Measurements from ENCODE around the gene MTHFD2.

MTHFD2 gene

DNA sequence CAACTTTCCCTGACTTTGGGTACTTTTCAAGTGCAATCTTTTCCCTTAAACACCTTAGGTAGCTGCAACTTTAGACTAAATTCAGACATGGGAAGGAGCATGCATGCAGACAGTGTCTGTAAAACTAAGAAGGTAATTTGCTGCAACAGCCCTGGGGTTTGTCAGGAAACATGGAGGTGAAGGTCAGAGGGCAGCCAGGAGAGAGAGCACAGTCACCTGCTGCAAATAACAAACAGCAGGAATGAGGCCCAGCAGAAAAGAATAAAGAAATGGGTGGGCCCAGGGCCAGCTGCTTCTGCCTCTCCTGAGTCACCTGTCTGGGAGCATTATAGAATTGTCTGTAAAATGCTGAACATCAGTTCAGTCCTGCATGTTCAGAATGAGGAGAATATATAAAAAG lies 35.2 kb downstream of the MTHFD2 start (continued):
- TF ChIP-seq, protein P1, sequence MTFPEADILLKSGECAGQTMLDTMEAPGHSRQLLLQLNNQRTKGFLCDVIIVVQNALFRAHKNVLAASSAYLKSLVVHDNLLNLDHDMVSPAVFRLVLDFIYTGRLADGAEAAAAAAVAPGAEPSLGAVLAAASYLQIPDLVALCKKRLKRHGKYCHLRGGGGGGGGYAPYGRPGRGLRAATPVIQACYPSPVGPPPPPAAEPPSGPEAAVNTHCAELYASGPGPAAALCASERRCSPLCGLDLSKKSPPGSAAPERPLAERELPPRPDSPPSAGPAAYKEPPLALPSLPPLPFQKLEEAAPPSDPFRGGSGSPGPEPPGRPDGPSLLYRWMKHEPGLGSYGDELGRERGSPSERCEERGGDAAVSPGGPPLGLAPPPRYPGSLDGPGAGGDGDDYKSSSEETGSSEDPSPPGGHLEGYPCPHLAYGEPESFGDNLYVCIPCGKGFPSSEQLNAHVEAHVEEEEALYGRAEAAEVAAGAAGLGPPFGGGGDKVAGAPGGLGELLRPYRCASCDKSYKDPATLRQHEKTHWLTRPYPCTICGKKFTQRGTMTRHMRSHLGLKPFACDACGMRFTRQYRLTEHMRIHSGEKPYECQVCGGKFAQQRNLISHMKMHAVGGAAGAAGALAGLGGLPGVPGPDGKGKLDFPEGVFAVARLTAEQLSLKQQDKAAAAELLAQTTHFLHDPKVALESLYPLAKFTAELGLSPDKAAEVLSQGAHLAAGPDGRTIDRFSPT (tag by site-specific recombination; IDR thresholded peaks at IDR 0.05), result no peak
- TF ChIP-seq ZNF530 (tag by site-specific recombination; IDR thresholded peaks at IDR 0.05; ENCODE audit: low read depth), result no peak

DNA sequence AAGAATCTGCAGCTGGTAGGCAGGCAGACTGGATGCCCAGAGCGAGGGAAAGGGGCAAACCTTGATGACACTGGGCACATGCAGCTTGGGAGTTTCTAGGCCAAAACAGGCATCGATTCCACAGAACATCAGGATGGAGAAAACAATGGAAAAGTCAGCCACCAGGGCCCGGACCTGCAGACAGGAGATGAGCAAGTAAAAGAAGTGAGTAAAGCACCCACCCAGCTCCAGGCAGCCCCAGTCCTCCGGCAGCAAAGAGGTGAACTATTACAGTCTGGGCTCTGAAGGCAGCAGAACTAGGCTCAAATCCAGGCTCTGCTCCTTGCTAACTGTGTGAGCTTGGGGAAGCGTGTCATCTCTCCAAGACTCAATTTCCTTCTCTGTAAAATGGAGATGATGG lies 36.6 kb downstream of the MTHFD2 start:
- Histone ChIP-seq H3K4me1 (ENCODE audit: control insufficient read depth, insufficient read depth, low read length) (no peaks in the 10 kb centered on the region), H3K36me3 (ENCODE audit: control insufficient read depth in 2 of 2, insufficient read depth in 1 of 2, low read length in 2 of 2) (no peaks in the 10 kb centered on the region), H3K4me3 (ENCODE audit: low read depth, low read length) (no peak overlapping the region), H3K27ac (ENCODE audit: extremely low read depth, low read depth, low read length) (no peak overlapping the region), H3K9me3 (ENCODE audit: control insufficient read depth, insufficient read depth, low read depth, low read length) (no peaks in the 10 kb centered on the region)
- ChIA-PET POLR2A (no interaction called here), CTCF (no interaction called here)
- TF ChIP-seq OSR2 (tag by site-specific recombination; IDR thresholded peaks at IDR 0.05) (no peak), HOXD13 (CRISPR knock-in tag; IDR thresholded peaks at IDR 0.05; ENCODE audit: borderline replicate concordance) (no peak), ZNF626 (tag by site-specific recombination; IDR thresholded peaks at IDR 0.05) (no peak), KLF9 (tag by site-specific recombination; IDR thresholded peaks at IDR 0.05; ENCODE audit: low read depth) (no peak), GLI4 (tag by site-specific recombination; IDR thresholded peaks at IDR 0.05) (no peak), ZNF311 (tag by site-specific recombination; IDR thresholded peaks at IDR 0.05; ENCODE audit: borderline replicate concordance) (no peak), KLF10 (tag by site-specific recombination; IDR thresholded peaks at IDR 0.05) (no peak), ZNF791 (tag by site-specific recombination; IDR thresholded peaks at IDR 0.05) (no peak), ZNF48 (tag by site-specific recombination; IDR thresholded peaks at IDR 0.05) (no peak), ZNF561 (tag by site-specific recombination; IDR thresholded peaks at IDR 0.05; ENCODE audit: borderline replicate concordance) (no peak), ZSCAN30 (tag by site-specific recombination; IDR thresholded peaks at IDR 0.05) (no peak), ZNF366 (tag by site-specific recombination; conservative IDR thresholded peaks at IDR 0.05) (no peak), ZFP69B (tag by site-specific recombination; IDR thresholded peaks at IDR 0.05) (no peak), OVOL3 (tag by site-specific recombination; IDR thresholded peaks at IDR 0.05) (no peak), ZNF600 (tag by site-specific recombination; IDR thresholded peaks at IDR 0.05) (no peak), ZNF184 (tag by site-specific recombination; IDR thresholded peaks at IDR 0.05) (no peak)
- TF ChIP-seq, protein P2, sequence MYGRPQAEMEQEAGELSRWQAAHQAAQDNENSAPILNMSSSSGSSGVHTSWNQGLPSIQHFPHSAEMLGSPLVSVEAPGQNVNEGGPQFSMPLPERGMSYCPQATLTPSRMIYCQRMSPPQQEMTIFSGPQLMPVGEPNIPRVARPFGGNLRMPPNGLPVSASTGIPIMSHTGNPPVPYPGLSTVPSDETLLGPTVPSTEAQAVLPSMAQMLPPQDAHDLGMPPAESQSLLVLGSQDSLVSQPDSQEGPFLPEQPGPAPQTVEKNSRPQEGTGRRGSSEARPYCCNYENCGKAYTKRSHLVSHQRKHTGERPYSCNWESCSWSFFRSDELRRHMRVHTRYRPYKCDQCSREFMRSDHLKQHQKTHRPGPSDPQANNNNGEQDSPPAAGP (tag by site-specific recombination; IDR thresholded peaks at IDR 0.05), result no peak
- TF ChIP-seq, protein P3, sequence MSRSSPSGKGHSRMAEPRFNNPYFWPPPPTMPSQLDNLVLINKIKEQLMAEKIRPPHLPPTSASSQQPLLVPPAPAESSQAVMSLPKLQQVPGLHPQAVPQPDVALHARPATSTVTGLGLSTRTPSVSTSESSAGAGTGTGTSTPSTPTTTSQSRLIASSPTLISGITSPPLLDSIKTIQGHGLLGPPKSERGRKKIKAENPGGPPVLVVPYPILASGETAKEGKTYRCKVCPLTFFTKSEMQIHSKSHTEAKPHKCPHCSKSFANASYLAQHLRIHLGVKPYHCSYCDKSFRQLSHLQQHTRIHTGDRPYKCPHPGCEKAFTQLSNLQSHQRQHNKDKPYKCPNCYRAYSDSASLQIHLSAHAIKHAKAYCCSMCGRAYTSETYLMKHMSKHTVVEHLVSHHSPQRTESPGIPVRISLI (tag by site-specific recombination; IDR thresholded peaks at IDR 0.05), result no peak
- TF ChIP-seq, protein P4, sequence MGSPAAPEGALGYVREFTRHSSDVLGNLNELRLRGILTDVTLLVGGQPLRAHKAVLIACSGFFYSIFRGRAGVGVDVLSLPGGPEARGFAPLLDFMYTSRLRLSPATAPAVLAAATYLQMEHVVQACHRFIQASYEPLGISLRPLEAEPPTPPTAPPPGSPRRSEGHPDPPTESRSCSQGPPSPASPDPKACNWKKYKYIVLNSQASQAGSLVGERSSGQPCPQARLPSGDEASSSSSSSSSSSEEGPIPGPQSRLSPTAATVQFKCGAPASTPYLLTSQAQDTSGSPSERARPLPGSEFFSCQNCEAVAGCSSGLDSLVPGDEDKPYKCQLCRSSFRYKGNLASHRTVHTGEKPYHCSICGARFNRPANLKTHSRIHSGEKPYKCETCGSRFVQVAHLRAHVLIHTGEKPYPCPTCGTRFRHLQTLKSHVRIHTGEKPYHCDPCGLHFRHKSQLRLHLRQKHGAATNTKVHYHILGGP (tag by site-specific recombination; IDR thresholded peaks at IDR 0.05), result no peak

Data from HEK293 (cell line).